Keratinocyte (primary cell): ENCODE results near the gene CPNE9.

ENCODE experiments used
- EZH2 ChIP-seq: IDR thresholded peaks from one replicate; pipeline ENCODE4 v1.6.1; 2012; ENCODE audit warnings: inconsistent platforms, mild to moderate bottlenecking, low read length, moderate library complexity
- TF ChIP-seq, protein P1 (sequence below), 3 experiments: IDR thresholded peaks in 1 of 3; conservative IDR thresholded peaks in 1 of 3; optimal IDR thresholded peaks in 1 of 3; 2 replicates in 2 of 3; 3 replicates in 1 of 3; pipeline versions ENCODE3 to v1.5.1; 2011; ENCODE audit warnings: low read length in 3 of 3, mild to moderate bottlenecking in 3 of 3, moderate library complexity in 2 of 3, control low read depth in 1 of 3, inconsistent platforms in 1 of 3; ENCODE audit not compliant: insufficient read depth in 2 of 3; ENCODE audit errors: extremely low read depth in 1 of 3

DNA sequence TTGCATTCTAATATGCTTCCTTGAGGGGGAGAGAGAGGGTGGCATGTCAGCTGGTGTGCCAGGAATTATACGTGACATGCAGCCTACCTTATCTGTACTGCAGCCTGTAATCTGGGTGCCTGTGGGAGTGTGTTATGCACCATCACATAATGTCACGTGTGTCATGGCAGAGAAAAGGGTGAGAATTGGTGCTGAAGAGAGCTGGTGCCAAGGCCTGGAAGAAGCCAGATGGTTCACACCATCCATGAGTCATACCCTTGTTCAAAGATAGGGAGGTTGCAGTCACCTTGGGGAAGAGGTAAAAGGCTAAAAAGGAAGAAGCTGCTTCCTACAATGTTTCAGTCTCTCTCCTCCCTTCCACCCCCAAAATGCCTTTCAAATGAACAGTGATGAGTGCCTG is 33.2 kb downstream of the CPNE9 start:
- TF ChIP-seq, protein P1, sequence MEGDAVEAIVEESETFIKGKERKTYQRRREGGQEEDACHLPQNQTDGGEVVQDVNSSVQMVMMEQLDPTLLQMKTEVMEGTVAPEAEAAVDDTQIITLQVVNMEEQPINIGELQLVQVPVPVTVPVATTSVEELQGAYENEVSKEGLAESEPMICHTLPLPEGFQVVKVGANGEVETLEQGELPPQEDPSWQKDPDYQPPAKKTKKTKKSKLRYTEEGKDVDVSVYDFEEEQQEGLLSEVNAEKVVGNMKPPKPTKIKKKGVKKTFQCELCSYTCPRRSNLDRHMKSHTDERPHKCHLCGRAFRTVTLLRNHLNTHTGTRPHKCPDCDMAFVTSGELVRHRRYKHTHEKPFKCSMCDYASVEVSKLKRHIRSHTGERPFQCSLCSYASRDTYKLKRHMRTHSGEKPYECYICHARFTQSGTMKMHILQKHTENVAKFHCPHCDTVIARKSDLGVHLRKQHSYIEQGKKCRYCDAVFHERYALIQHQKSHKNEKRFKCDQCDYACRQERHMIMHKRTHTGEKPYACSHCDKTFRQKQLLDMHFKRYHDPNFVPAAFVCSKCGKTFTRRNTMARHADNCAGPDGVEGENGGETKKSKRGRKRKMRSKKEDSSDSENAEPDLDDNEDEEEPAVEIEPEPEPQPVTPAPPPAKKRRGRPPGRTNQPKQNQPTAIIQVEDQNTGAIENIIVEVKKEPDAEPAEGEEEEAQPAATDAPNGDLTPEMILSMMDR (optimal IDR thresholded peaks at IDR 0.05 in 1 of 3, IDR thresholded peaks at IDR 0.05 in 1 of 3, conservative IDR thresholded peaks at IDR 0.05 in 1 of 3; ENCODE audit: extremely low read depth in 1 of 3, insufficient read depth in 2 of 3, low read length in 3 of 3) = no peak
- no peak for TF ChIP-seq EZH2
